CD14-positive monocyte (primary cell): ENCODE data around the gene ZC3H7A. TPM values are rescaled to one million over a fixed set of nuclear protein-coding genes. Genes with fewer than 3 reads are reported as not detected.

Source experiments
- DNase-seq, 3 donors: peaks; one replicate each; pipeline ENCODE4 v3.0.0-alpha.2; 2011 to 2022
- H2AFZ ChIP-seq: 2 replicates; pipeline ENCODE4 v1.6.0; 2012; ENCODE audit warnings: mild to moderate bottlenecking, low read depth, low read length, inconsistent platforms; ENCODE audit not compliant: insufficient read depth, poor library complexity, severe bottlenecking
- H3K27ac ChIP-seq, 2 donors: 1 replicate in 1 of 2; 2 replicates in 1 of 2; pipeline ENCODE4 v1.5.1; 2012 to 2013; ENCODE audit warnings: low read length in 2 of 2, control low read depth in 1 of 2, inconsistent platforms in 1 of 2, low read depth in 1 of 2, mild to moderate bottlenecking in 1 of 2
- H3K27me3 ChIP-seq, 2 donors: one replicate each; pipeline versions ENCODE4 v1.6.0 to v1.6.1; 2011 to 2013; ENCODE audit warnings: low read length in 2 of 2; ENCODE audit not compliant: control insufficient read depth in 2 of 2, insufficient read depth in 2 of 2
- H3K36me3 ChIP-seq, 2 donors: replicated peaks in 1 of 2; 1 replicate in 1 of 2; 2 replicates in 1 of 2; pipeline versions ENCODE4 v1.5.1 to v1.6.1; 2012 to 2013; ENCODE audit warnings: low read length in 2 of 2, control low read depth in 1 of 2, inconsistent platforms in 1 of 2, mild to moderate bottlenecking in 1 of 2; ENCODE audit not compliant: insufficient read depth in 2 of 2, control insufficient read depth in 1 of 2
- H3K4me1 ChIP-seq, 2 donors: 1 replicate in 1 of 2; 2 replicates in 1 of 2; pipeline versions ENCODE4 v1.5.1 to v1.6.1; 2012 to 2013; ENCODE audit warnings: low read length in 2 of 2, control low read depth in 1 of 2, inconsistent platforms in 1 of 2, mild to moderate bottlenecking in 1 of 2, moderate library complexity in 1 of 2; ENCODE audit not compliant: insufficient read depth in 2 of 2, control insufficient read depth in 1 of 2
- H3K4me2 ChIP-seq: replicated peaks from 2 replicates; pipeline ENCODE3; 2012; ENCODE audit warnings: low read length, moderate library complexity, mild to moderate bottlenecking; ENCODE audit not compliant: poor library complexity, severe bottlenecking; ENCODE audit errors: extremely low read depth
- H3K4me3 ChIP-seq, 3 experiments: fragments of 200-600 bp in 1 of 3; sonication (generic) in 1 of 3; replicated peaks in 1 of 3; 1 replicate in 2 of 3; 2 replicates in 1 of 3; pipeline ENCODE4 v1.5.1; 2011 to 2013; ENCODE audit warnings: low read length in 3 of 3, mild to moderate bottlenecking in 3 of 3, control low read depth in 2 of 3, low read depth in 2 of 3, inconsistent platforms in 1 of 3, moderate library complexity in 1 of 3
- H3K79me2 ChIP-seq: 2 replicates; pipeline ENCODE4 v1.6.0; 2012; ENCODE audit warnings: mild to moderate bottlenecking, control low read depth, inconsistent platforms, low read length, moderate library complexity; ENCODE audit not compliant: insufficient read depth
- H3K9ac ChIP-seq: 2 replicates; pipeline ENCODE4 v1.6.0; 2017; ENCODE audit warnings: low read length, mild to moderate bottlenecking; ENCODE audit not compliant: insufficient read depth, poor library complexity, severe bottlenecking
- H3K9me3 ChIP-seq, 2 donors: replicated peaks in 1 of 2; 1 replicate in 1 of 2; 2 replicates in 1 of 2; pipeline versions ENCODE4 v1.5.1 to v1.6.1; 2012 to 2013; ENCODE audit warnings: low read length in 2 of 2, control low read depth in 1 of 2; ENCODE audit not compliant: control insufficient read depth in 1 of 2, insufficient read depth in 1 of 2
- H4K20me1 ChIP-seq: 2 replicates; pipeline ENCODE4 v1.6.0; 2012; ENCODE audit warnings: mild to moderate bottlenecking, low read length, control low read depth, moderate library complexity; ENCODE audit not compliant: insufficient read depth
- H3K27ac Mint-ChIP-seq, 7 donors: one replicate each; pipeline ENCODE4 v1.8.0; 2020; ENCODE audit warnings: mild to moderate bottlenecking in 7 of 7, mixed read lengths in 7 of 7, moderate library complexity in 6 of 7, inconsistent platforms in 2 of 7
- H3K27me3 Mint-ChIP-seq, 3 donors: one replicate each; pipeline ENCODE4 v1.8.0; 2021 to 2022; ENCODE audit warnings: low read depth in 3 of 3, mild to moderate bottlenecking in 3 of 3, mixed read lengths in 3 of 3, moderate library complexity in 3 of 3, inconsistent platforms in 1 of 3
- H3K36me3 Mint-ChIP-seq, 2 donors: one replicate each; pipeline ENCODE4 v1.8.0; 2020; ENCODE audit warnings: mixed read lengths in 2 of 2, inconsistent platforms in 1 of 2, mild to moderate bottlenecking in 1 of 2
- H3K4me1 Mint-ChIP-seq: one replicate; pipeline ENCODE4 v1.8.0; 2020; ENCODE audit warnings: mild to moderate bottlenecking, mixed read lengths
- H3K4me3 Mint-ChIP-seq, 2 donors: one replicate each; pipeline ENCODE4 v1.8.0; 2020; ENCODE audit warnings: mild to moderate bottlenecking in 2 of 2, mixed read lengths in 2 of 2, moderate library complexity in 1 of 2
- H3K9me3 Mint-ChIP-seq, 7 donors: one replicate each; pipeline ENCODE4 v1.8.0; 2020 to 2022; ENCODE audit warnings: mixed read lengths in 7 of 7, mild to moderate bottlenecking in 6 of 7, moderate library complexity in 6 of 7, inconsistent platforms in 2 of 7
- WGBS: methylation state at CpG from one replicate; pipeline ENCODE4 v1.1.5; 2013; ENCODE audit warnings: missing lambda C conversion rate; ENCODE audit not compliant: insufficient coverage; 5-methylcytosine and 5-hydroxymethylcytosine counted together
- intact Hi-C, 2 donors: fragments of 100-400 bp; cut with micrococcal nuclease; formaldehyde crosslinking; loops; one replicate each; pipeline versions ENCODE4 v1.15.0 to v1.15.1; 2023
- polyA plus RNA-seq, 3 donors: library from polyadenylated mRNA; depleted of rRNA in 1 of 3; unstranded in 2 of 3; stranded (reverse) in 1 of 3; fragments of 300-500 nt in 2 of 3; fragments of >200 nt in 1 of 3; fragmentation: Illumina TruSeq in 2 of 3; gene quantifications; 1 replicate in 2 of 3; 2 replicates in 1 of 3; pipeline ENCODE4 v1.2.3, GENCODE V29; 2012 to 2021
- TF ChIP-seq, protein P1 (sequence below): fragments of 200-600 bp; IDR thresholded peaks from one replicate; pipeline ENCODE4 v1.8.0; 2022; ENCODE audit warnings: antibody characterized with exemption, mild to moderate bottlenecking

The ZC3H7A gene
- polyA plus RNA-seq, 3 donors: 22.6 to 62.0 (median 27.5) TPM

DNA sequence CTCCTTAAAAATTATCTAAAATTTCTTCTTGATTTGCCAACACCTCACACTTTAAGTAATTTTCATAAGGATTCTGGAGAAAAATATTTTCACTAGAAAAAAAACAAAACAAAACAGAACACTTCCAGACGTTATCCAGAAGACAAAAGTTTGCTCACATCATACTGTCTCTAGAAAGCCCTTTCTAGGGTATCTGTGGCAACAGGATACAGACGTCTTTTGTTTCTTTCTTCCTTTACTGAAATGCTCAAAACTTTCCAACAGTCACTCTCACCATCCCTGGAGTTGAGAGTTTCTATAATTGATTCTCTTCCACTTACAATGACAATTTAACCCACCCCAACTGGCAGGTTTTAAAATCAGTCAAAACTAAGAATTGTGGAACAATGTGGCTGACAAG lies 2.6 kb downstream of the ZC3H7A start:
- peaks cover 25 to 36% of the 10 kb centered on the region in 2 donors for H3K36me3 Mint-ChIP-seq
- Histone ChIP-seq H3K27me3 (no peaks in the 10 kb centered on the region), H3K79me2 (peaks cover 95% of the 10 kb centered on the region), H2AFZ (no peak overlapping the region), H3K9ac (no peak overlapping the region), H3K4me2 (peak overlapping the region; percentile 88), H3K4me1 (peaks cover 33 to 48% of the 10 kb centered on the region in 2 donors), H3K36me3 (peaks cover 8 to 53% of the 10 kb centered on the region in 2 donors), H3K27ac (peak overlapping the region in 1 of 2 donors; percentile 62), H3K4me3 (peak overlapping the region in 1 of 3 experiments; percentile 20), H4K20me1 (peaks cover 72% of the 10 kb centered on the region), H3K9me3 (no peaks in the 10 kb centered on the region)
- WGBS: no CpG with 5 or more reads among the region's 2 CpGs
- TF ChIP-seq, protein P1, sequence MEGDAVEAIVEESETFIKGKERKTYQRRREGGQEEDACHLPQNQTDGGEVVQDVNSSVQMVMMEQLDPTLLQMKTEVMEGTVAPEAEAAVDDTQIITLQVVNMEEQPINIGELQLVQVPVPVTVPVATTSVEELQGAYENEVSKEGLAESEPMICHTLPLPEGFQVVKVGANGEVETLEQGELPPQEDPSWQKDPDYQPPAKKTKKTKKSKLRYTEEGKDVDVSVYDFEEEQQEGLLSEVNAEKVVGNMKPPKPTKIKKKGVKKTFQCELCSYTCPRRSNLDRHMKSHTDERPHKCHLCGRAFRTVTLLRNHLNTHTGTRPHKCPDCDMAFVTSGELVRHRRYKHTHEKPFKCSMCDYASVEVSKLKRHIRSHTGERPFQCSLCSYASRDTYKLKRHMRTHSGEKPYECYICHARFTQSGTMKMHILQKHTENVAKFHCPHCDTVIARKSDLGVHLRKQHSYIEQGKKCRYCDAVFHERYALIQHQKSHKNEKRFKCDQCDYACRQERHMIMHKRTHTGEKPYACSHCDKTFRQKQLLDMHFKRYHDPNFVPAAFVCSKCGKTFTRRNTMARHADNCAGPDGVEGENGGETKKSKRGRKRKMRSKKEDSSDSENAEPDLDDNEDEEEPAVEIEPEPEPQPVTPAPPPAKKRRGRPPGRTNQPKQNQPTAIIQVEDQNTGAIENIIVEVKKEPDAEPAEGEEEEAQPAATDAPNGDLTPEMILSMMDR: no peak
- no peak for DNase-seq
- peaks cover 66% of the 10 kb centered on the region for H3K4me1 Mint-ChIP-seq
- intact Hi-C loops: no loop called here
- no peak overlapping the region for H3K4me3 Mint-ChIP-seq
- H3K27ac Mint-ChIP-seq: peak overlapping the region in 5 of 7 donors; percentile 7 to 97 (median 70)
- H3K27me3 Mint-ChIP-seq: peaks cover 0 to 2% (median 0%) of the 10 kb centered on the region in 3 donors
- peaks cover 0 to 9% (median 0%) of the 10 kb centered on the region in 7 donors for H3K9me3 Mint-ChIP-seq

DNA sequence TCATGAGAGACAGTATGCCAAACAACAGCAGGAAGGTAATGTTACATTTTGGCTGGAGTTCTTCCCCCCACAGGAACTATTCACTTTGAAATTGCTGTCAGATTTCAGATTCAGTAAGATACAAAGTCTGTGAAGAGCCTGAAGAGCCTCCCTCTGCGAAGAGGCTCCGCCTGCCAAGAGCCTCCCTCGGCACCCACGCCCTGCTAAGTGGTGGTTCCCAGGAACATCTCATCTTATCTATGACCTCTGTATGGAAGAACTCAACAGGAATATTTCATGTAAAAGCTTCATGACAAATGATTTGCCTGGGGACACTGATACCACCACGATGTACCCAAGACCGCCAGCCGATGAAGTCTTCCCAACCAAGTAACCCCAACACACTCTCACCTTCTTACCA lies 3.2 kb downstream of the ZC3H7A start:
- Mint-ChIP-seq H3K9me3 (peaks cover 0 to 8% (median 0%) of the 10 kb centered on the region in 7 donors), H3K4me3 (no peak overlapping the region), H3K27ac (peak overlapping the region in 3 of 7 donors; percentile 53 to 84 (median 70)), H3K36me3 (peaks cover 25 to 35% of the 10 kb centered on the region in 2 donors), H3K4me1 (peaks cover 61% of the 10 kb centered on the region), H3K27me3 (peaks cover 0 to 2% (median 0%) of the 10 kb centered on the region in 3 donors)
- H3K9me3 ChIP-seq: no peaks in the 10 kb centered on the region
- DNase-seq: no peak
- no peak overlapping the region for H2AFZ ChIP-seq
- no peak overlapping the region for H3K4me2 ChIP-seq
- peak overlapping the region in 1 of 2 donors; percentile 62 for H3K27ac ChIP-seq
- WGBS: 100% methylated on average over 4 of the region's 7 CpGs
- H3K79me2 ChIP-seq: peaks cover 95% of the 10 kb centered on the region
- H3K9ac ChIP-seq: no peak overlapping the region
- TF ChIP-seq, protein P1: no peak
- intact Hi-C loops: no loop called here
- H3K27me3 ChIP-seq: no peaks in the 10 kb centered on the region
- no peak overlapping the region for H3K4me3 ChIP-seq
- peaks cover 26 to 47% of the 10 kb centered on the region in 2 donors for H3K4me1 ChIP-seq
- peaks cover 8 to 55% of the 10 kb centered on the region in 2 donors for H3K36me3 ChIP-seq
- peaks cover 78% of the 10 kb centered on the region for H4K20me1 ChIP-seq
